Measurements from ENCODE around the gene FGF14. TPM values are rescaled to one million over a fixed set of nuclear protein-coding genes. Genes with fewer than 3 reads are reported as not detected.
A peak's percentile ranks its signal among the peaks of the same experiment; 100 is the strongest.

Gene FGF14
- total RNA-seq, 1 donor from 2014 or later = 0.23 TPM

DNA sequence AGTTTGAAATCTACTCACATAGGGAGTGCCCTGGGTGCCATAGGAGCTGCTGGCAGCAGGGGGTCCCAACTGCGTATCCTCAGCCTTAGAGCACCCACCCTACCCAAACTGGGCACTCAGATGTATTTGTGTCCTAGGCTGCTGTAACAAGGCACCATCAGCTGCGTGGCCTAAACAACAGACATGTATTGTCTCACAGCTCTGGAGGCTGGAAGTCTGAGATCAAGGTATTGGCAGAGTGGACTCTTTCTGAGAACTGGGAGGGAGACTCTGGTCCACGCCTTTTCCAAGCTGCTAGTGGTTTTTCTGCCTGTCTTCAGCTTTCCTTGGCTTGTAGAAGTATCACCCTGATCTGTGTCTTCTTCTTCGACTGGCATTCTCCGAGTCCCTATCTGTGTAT lies 83.6 kb downstream of the FGF14 start:
- H3K27ac ChIP-seq (ENCODE audit: low read depth, low read length) = no peak overlapping the region
- H3K4me1 ChIP-seq (ENCODE audit: insufficient read depth, low read length) = no peaks in the 10 kb centered on the region
- no peaks in the 10 kb centered on the region for H3K36me3 Mint-ChIP-seq (ENCODE audit: low read depth, unreplicated experiment)
- H3K4me2 ChIP-seq (ENCODE audit: low read length) = no peak overlapping the region
- no peak for DNase-seq (ENCODE audit: low read depth)
- H3K27me3 ChIP-seq (ENCODE audit: insufficient read depth, low read length) = no peaks in the 10 kb centered on the region
- no peak overlapping the region for H3K9ac ChIP-seq (ENCODE audit: low read length)
- H3K9me3 Mint-ChIP-seq (ENCODE audit: unreplicated experiment) = no peaks in the 10 kb centered on the region
- H3K36me3 ChIP-seq (ENCODE audit: insufficient read depth, low read length) = no peaks in the 10 kb centered on the region
- H2AFZ ChIP-seq (ENCODE audit: low read depth, low read length) = no peak overlapping the region
- no peak for FAIRE-seq
- no peak overlapping the region for H3K4me3 Mint-ChIP-seq (ENCODE audit: unreplicated experiment)
- no peak for TF ChIP-seq EZH2 (IDR thresholded peaks at IDR 0.05; ENCODE audit: insufficient read depth, low read length)
- TF ChIP-seq, protein P1, sequence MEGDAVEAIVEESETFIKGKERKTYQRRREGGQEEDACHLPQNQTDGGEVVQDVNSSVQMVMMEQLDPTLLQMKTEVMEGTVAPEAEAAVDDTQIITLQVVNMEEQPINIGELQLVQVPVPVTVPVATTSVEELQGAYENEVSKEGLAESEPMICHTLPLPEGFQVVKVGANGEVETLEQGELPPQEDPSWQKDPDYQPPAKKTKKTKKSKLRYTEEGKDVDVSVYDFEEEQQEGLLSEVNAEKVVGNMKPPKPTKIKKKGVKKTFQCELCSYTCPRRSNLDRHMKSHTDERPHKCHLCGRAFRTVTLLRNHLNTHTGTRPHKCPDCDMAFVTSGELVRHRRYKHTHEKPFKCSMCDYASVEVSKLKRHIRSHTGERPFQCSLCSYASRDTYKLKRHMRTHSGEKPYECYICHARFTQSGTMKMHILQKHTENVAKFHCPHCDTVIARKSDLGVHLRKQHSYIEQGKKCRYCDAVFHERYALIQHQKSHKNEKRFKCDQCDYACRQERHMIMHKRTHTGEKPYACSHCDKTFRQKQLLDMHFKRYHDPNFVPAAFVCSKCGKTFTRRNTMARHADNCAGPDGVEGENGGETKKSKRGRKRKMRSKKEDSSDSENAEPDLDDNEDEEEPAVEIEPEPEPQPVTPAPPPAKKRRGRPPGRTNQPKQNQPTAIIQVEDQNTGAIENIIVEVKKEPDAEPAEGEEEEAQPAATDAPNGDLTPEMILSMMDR (IDR thresholded peaks at IDR 0.05; ENCODE audit: insufficient read depth, low read depth, low read length) = no peak
- H3K4me3 ChIP-seq (ENCODE audit: insufficient read depth, low read depth, low read length) = no peak overlapping the region
- H3K9me3 ChIP-seq (ENCODE audit: insufficient read depth, low read depth, low read length) = no peaks in the 10 kb centered on the region
- no peaks in the 10 kb centered on the region for H4K20me1 ChIP-seq (ENCODE audit: insufficient read depth, low read length)
- no peaks in the 10 kb centered on the region for H3K27me3 Mint-ChIP-seq (ENCODE audit: low read depth, unreplicated experiment)
- H3K4me1 Mint-ChIP-seq (ENCODE audit: low read depth, unreplicated experiment) = peaks cover 2% of the 10 kb centered on the region
- no peaks in the 10 kb centered on the region for H3K79me2 ChIP-seq (ENCODE audit: insufficient read depth, low read length)
- H3K27ac Mint-ChIP-seq (ENCODE audit: unreplicated experiment) = no peak overlapping the region

DNA sequence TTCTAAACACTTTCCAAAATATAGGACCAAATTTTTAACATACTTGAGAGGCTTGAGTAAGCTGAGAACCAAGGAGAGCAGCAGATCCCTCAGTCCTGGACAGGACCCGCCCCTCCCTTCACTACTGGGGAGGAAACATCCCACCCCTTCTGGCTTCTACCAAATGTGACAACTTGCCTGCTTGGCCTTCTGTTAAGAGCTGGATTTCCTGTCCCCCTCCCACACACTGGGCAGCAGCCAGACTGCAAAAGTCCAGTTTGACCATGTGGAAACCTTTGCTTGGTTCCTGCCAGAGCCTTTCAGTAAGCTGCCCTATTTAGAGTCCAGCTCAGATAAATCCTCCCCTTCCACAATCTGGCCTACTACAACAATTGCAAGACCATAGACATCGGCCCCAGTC lies 84.3 kb downstream of the FGF14 start:
- H3K4me2 ChIP-seq (ENCODE audit: low read length) = no peak overlapping the region
- Mint-ChIP-seq H3K4me3 (ENCODE audit: unreplicated experiment) (no peak overlapping the region), H3K27ac (ENCODE audit: unreplicated experiment) (no peak overlapping the region), H3K36me3 (ENCODE audit: low read depth, unreplicated experiment) (no peaks in the 10 kb centered on the region), H3K9me3 (ENCODE audit: unreplicated experiment) (no peaks in the 10 kb centered on the region), H3K27me3 (ENCODE audit: low read depth, unreplicated experiment) (no peaks in the 10 kb centered on the region), H3K4me1 (ENCODE audit: low read depth, unreplicated experiment) (peaks cover 2% of the 10 kb centered on the region)
- H4K20me1 ChIP-seq (ENCODE audit: insufficient read depth, low read length) = no peaks in the 10 kb centered on the region
- H3K27ac ChIP-seq (ENCODE audit: low read depth, low read length) = no peak overlapping the region
- H3K4me3 ChIP-seq (ENCODE audit: insufficient read depth, low read depth, low read length) = no peak overlapping the region
- FAIRE-seq (no peak), DNase-seq (ENCODE audit: low read depth) (peak; percentile 44)
- H3K4me1 ChIP-seq (ENCODE audit: insufficient read depth, low read length) = no peaks in the 10 kb centered on the region
- TF ChIP-seq EZH2 (IDR thresholded peaks at IDR 0.05; ENCODE audit: insufficient read depth, low read length) = no peak
- TF ChIP-seq, protein P1 (IDR thresholded peaks at IDR 0.05; ENCODE audit: insufficient read depth, low read depth, low read length) = no peak
- no peak overlapping the region for H3K9ac ChIP-seq (ENCODE audit: low read length)
- no peaks in the 10 kb centered on the region for H3K9me3 ChIP-seq (ENCODE audit: insufficient read depth, low read depth, low read length)
- H3K79me2 ChIP-seq (ENCODE audit: insufficient read depth, low read length) = no peaks in the 10 kb centered on the region
- no peak overlapping the region for H2AFZ ChIP-seq (ENCODE audit: low read depth, low read length)
- no peaks in the 10 kb centered on the region for H3K36me3 ChIP-seq (ENCODE audit: insufficient read depth, low read length)
- no peaks in the 10 kb centered on the region for H3K27me3 ChIP-seq (ENCODE audit: insufficient read depth, low read length)

DNA sequence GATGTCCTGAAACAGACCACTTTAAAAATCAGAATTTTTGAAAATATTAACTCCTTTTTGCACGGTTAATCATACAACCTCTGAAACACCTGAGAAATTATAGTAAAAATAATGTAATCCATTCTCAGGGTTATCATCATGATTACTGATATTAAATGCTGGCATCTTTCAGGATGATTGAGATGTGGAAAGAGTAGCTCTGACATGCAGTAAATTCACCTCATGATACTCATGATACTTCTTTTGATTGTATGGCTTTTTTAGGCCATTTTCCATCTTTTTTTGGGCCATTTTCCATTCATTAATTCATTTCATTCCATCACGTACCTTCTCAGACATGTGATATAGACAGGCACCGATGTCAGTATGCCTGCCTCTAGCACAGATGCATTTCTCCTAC lies 85.1 kb downstream of the FGF14 start:
- no peak overlapping the region for H3K4me3 Mint-ChIP-seq (ENCODE audit: unreplicated experiment)
- Histone ChIP-seq H4K20me1 (ENCODE audit: insufficient read depth, low read length) (no peaks in the 10 kb centered on the region), H3K4me3 (ENCODE audit: insufficient read depth, low read depth, low read length) (no peak overlapping the region), H3K9ac (ENCODE audit: low read length) (no peak overlapping the region), H3K4me1 (ENCODE audit: insufficient read depth, low read length) (no peaks in the 10 kb centered on the region), H3K27ac (ENCODE audit: low read depth, low read length) (no peak overlapping the region), H3K4me2 (ENCODE audit: low read length) (no peak overlapping the region), H3K79me2 (ENCODE audit: insufficient read depth, low read length) (no peaks in the 10 kb centered on the region), H3K27me3 (ENCODE audit: insufficient read depth, low read length) (no peaks in the 10 kb centered on the region), H2AFZ (ENCODE audit: low read depth, low read length) (no peak overlapping the region), H3K36me3 (ENCODE audit: insufficient read depth, low read length) (no peaks in the 10 kb centered on the region), H3K9me3 (ENCODE audit: insufficient read depth, low read depth, low read length) (no peaks in the 10 kb centered on the region)
- no peaks in the 10 kb centered on the region for H3K9me3 Mint-ChIP-seq (ENCODE audit: unreplicated experiment)
- DNase-seq (ENCODE audit: low read depth) (no peak), FAIRE-seq (no peak)
- H3K4me1 Mint-ChIP-seq (ENCODE audit: low read depth, unreplicated experiment) = peaks cover 2% of the 10 kb centered on the region
- H3K27ac Mint-ChIP-seq (ENCODE audit: unreplicated experiment) = no peak overlapping the region
- no peaks in the 10 kb centered on the region for H3K27me3 Mint-ChIP-seq (ENCODE audit: low read depth, unreplicated experiment)
- no peak for TF ChIP-seq EZH2 (IDR thresholded peaks at IDR 0.05; ENCODE audit: insufficient read depth, low read length)
- no peaks in the 10 kb centered on the region for H3K36me3 Mint-ChIP-seq (ENCODE audit: low read depth, unreplicated experiment)

Measured in astrocyte (in vitro differentiated cells and primary cell).